H9 (cell line): Measurements from ENCODE around the gene KIFC3. TPM values are rescaled to one million over a fixed set of nuclear protein-coding genes. Genes with fewer than 3 reads are reported as not detected.

Experiments
- DNase-seq: peaks from one replicate; pipeline ENCODE4 v3.0.0-alpha.2; 2017
- H2AFZ ChIP-seq: one replicate; pipeline ENCODE4 v1.6.1; 2013; ENCODE audit warnings: mild to moderate bottlenecking, low read length, control low read depth, moderate library complexity
- H2AK5ac ChIP-seq: 2 replicates; pipeline ENCODE4 v1.6.1; 2013; ENCODE audit warnings: low read length, control low read depth, mixed read lengths; ENCODE audit not compliant: insufficient read length
- H2BK120ac ChIP-seq: one replicate; pipeline ENCODE4 v1.6.1; 2013; ENCODE audit warnings: low read depth, mild to moderate bottlenecking, low read length, control low read depth, inconsistent platforms; ENCODE audit not compliant: poor library complexity, severe bottlenecking
- H2BK12ac ChIP-seq: 2 replicates; pipeline ENCODE4 v1.6.1; 2013; ENCODE audit warnings: low read length, control low read depth, mixed read lengths, low read depth; ENCODE audit not compliant: insufficient read length
- H2BK15ac ChIP-seq: 2 replicates; pipeline ENCODE4 v1.6.1; 2013; ENCODE audit warnings: low read depth, low read length, control low read depth
- H2BK20ac ChIP-seq: one replicate; pipeline ENCODE4 v1.6.1; 2013; ENCODE audit warnings: low read depth, mild to moderate bottlenecking, low read length, control low read depth, inconsistent platforms; ENCODE audit not compliant: poor library complexity, severe bottlenecking
- H2BK5ac ChIP-seq: 2 replicates; pipeline ENCODE4 v1.6.1; 2013; ENCODE audit warnings: low read length, control low read depth, mixed read lengths; ENCODE audit not compliant: insufficient read length
- H3K14ac ChIP-seq: 2 replicates; pipeline ENCODE4 v1.6.1; 2013; ENCODE audit warnings: low read length, control low read depth; ENCODE audit not compliant: insufficient read depth
- H3K18ac ChIP-seq: 2 replicates; pipeline ENCODE4 v1.6.1; 2013; ENCODE audit warnings: low read depth, mild to moderate bottlenecking, mixed read lengths, low read length, control low read depth; ENCODE audit not compliant: insufficient read length
- H3K23ac ChIP-seq: 2 replicates; pipeline ENCODE4 v1.6.1; 2013; ENCODE audit warnings: low read length, control low read depth, mixed read lengths, low read depth; ENCODE audit not compliant: insufficient read length
- H3K23me2 ChIP-seq: 2 replicates; pipeline ENCODE4 v1.6.1; 2013; ENCODE audit warnings: low read depth, mild to moderate bottlenecking, mixed read lengths, low read length, control low read depth; ENCODE audit not compliant: insufficient read length, poor library complexity, severe bottlenecking
- H3K27ac ChIP-seq: 2 replicates; pipeline ENCODE4 v1.5.1; 2013; ENCODE audit warnings: low read length, control low read depth, mixed read lengths, low read depth; ENCODE audit not compliant: insufficient read length
- H3K27me3 ChIP-seq: 2 replicates; pipeline ENCODE4 v1.6.1; 2013; ENCODE audit warnings: low read length, control low read depth, inconsistent platforms; ENCODE audit not compliant: insufficient read depth
- H3K4ac ChIP-seq: 2 replicates; pipeline ENCODE4 v1.6.1; 2013; ENCODE audit warnings: low read depth, mild to moderate bottlenecking, control low read depth, inconsistent platforms, low read length, moderate library complexity
- H3K4me1 ChIP-seq: 2 replicates; pipeline ENCODE4 v1.6.1; 2013; ENCODE audit warnings: low read length, control low read depth, inconsistent platforms; ENCODE audit not compliant: insufficient read depth
- H3K4me2 ChIP-seq: 2 replicates; pipeline ENCODE4 v1.6.1; 2013; ENCODE audit warnings: low read length, control low read depth, mixed read lengths; ENCODE audit not compliant: insufficient read length, insufficient read depth
- H3K56ac ChIP-seq: 2 replicates; pipeline ENCODE4 v1.6.1; 2013; ENCODE audit warnings: low read depth, mild to moderate bottlenecking, mixed read lengths, low read length, control low read depth; ENCODE audit not compliant: insufficient read length
- H3K79me1 ChIP-seq: 2 replicates; pipeline ENCODE4 v1.6.1; 2013; ENCODE audit warnings: low read depth, mild to moderate bottlenecking, moderate library complexity, low read length, control low read depth, inconsistent platforms; ENCODE audit not compliant: insufficient read depth, poor library complexity, severe bottlenecking
- H3K79me2 ChIP-seq: 2 replicates; pipeline ENCODE4 v1.6.1; 2013; ENCODE audit warnings: low read length, control low read depth, inconsistent platforms; ENCODE audit not compliant: insufficient read depth
- H3K9ac ChIP-seq: 2 replicates; pipeline ENCODE4 v1.6.1; 2013; ENCODE audit warnings: low read length, control low read depth, mixed read lengths; ENCODE audit not compliant: insufficient read length; ENCODE audit errors: extremely low read depth
- H3K9me3 ChIP-seq: one replicate; pipeline ENCODE4 v1.6.1; 2013; ENCODE audit warnings: low read depth, low read length, inconsistent platforms; ENCODE audit not compliant: control insufficient read depth
- H3T11ph ChIP-seq: one replicate; pipeline ENCODE4 v1.6.1; 2013; ENCODE audit warnings: mild to moderate bottlenecking, low read length, control low read depth, inconsistent platforms
- H4K20me1 ChIP-seq: one replicate; pipeline ENCODE4 v1.6.1; 2013; ENCODE audit not compliant: control insufficient read depth, insufficient read length, insufficient read depth
- H4K5ac ChIP-seq: 2 replicates; pipeline ENCODE4 v1.6.1; 2013; ENCODE audit warnings: low read depth, mild to moderate bottlenecking, mixed read lengths, low read length, control low read depth; ENCODE audit not compliant: insufficient read length
- H4K8ac ChIP-seq: replicated peaks from 2 replicates; pipeline ENCODE4 v1.6.1; 2013; ENCODE audit warnings: low read length, control low read depth, mixed read lengths, low read depth; ENCODE audit not compliant: insufficient read length
- H4K91ac ChIP-seq: 2 replicates; pipeline ENCODE4 v1.6.1; 2013; ENCODE audit warnings: low read depth, mild to moderate bottlenecking, moderate library complexity, mixed read lengths, low read length, control low read depth; ENCODE audit not compliant: insufficient read length
- H3K27ac Mint-ChIP-seq, 3 experiments: 2 replicates in 2 of 3; 3 replicates in 1 of 3; pipeline ENCODE4 v1.8.0; 2020 to 2021; ENCODE audit warnings: mixed read lengths in 3 of 3, mild to moderate bottlenecking in 1 of 3, moderate library complexity in 1 of 3
- H3K27me3 Mint-ChIP-seq: 2 replicates; pipeline ENCODE4 v1.8.0; 2021; ENCODE audit warnings: low read depth, mild to moderate bottlenecking, moderate library complexity, mixed read lengths
- H3K36me3 Mint-ChIP-seq, 3 experiments: 2 replicates in 2 of 3; 3 replicates in 1 of 3; pipeline ENCODE4 v1.8.0; 2020 to 2021; ENCODE audit warnings: low read depth in 3 of 3, mixed read lengths in 3 of 3; ENCODE audit not compliant: insufficient read depth in 1 of 3
- H3K4me1 Mint-ChIP-seq, 2 experiments: 2 replicates each; pipeline ENCODE4 v1.8.0; 2020; ENCODE audit warnings: mixed read lengths in 2 of 2
- H3K4me3 Mint-ChIP-seq, 2 experiments: 2 replicates in 1 of 2; 3 replicates in 1 of 2; pipeline ENCODE4 v1.8.0; 2020 to 2021; ENCODE audit warnings: mild to moderate bottlenecking in 2 of 2, mixed read lengths in 2 of 2, moderate library complexity in 1 of 2
- H3K9me3 Mint-ChIP-seq, 2 experiments: 2 replicates in 1 of 2; 3 replicates in 1 of 2; pipeline ENCODE4 v1.8.0; 2020; ENCODE audit warnings: mild to moderate bottlenecking in 2 of 2, mixed read lengths in 2 of 2, moderate library complexity in 1 of 2
- CTCF ChIP-seq: fragments of 200-600 bp; sonication (generic); conservative IDR thresholded peaks from 3 replicates; pipeline ENCODE4 v1.8.0; 2021; ENCODE audit warnings: antibody characterized with exemption, mild to moderate bottlenecking
- WGBS: extraction: QIAGEN DNeasy Blood & Tissue Kit; methylation state at CpG from one replicate; pipeline ENCODE4 v1.1.7; 2013; ENCODE audit warnings: missing lambda C conversion rate, low lambda C conversion rate, mixed read lengths; ENCODE audit not compliant: insufficient read length; ENCODE audit errors: extremely low coverage; 5-methylcytosine and 5-hydroxymethylcytosine counted together
- total RNA-seq: library from RNA; stranded (reverse); gene quantifications from 2 replicates; pipeline ENCODE4 v1.2.1, GENCODE V29; 2021

The KIFC3 gene
- total RNA-seq, 1 experiment from 2014 or later = 5.0 TPM

GRCh38 chr16:57753448-57754353 is 48.6 kb downstream of the KIFC3 start:
- H3K27me3 Mint-ChIP-seq = no peaks in the 10 kb centered on the region
- no peak overlapping the region for H2BK120ac ChIP-seq
- H2AFZ ChIP-seq = no peak overlapping the region
- H3K36me3 Mint-ChIP-seq = peaks cover 0 to 29% (median 20%) of the 10 kb centered on the region in 3 experiments; a peak in 5 of 7 replicates
- H3K4me3 Mint-ChIP-seq = no peak overlapping the region
- H2BK15ac ChIP-seq = no peak overlapping the region
- H4K20me1 ChIP-seq = no peaks in the 10 kb centered on the region
- no peak overlapping the region for H4K5ac ChIP-seq
- no peak overlapping the region for H2BK20ac ChIP-seq
- H3K14ac ChIP-seq = no peak overlapping the region
- no peak overlapping the region for H3K23ac ChIP-seq
- no peak overlapping the region for H3T11ph ChIP-seq
- H2BK12ac ChIP-seq = no peak overlapping the region
- H3K9ac ChIP-seq = no peak overlapping the region
- no peak overlapping the region for H3K56ac ChIP-seq
- no peak overlapping the region for H3K4ac ChIP-seq
- H3K27ac Mint-ChIP-seq = peak overlapping the region in 2 of 3 experiments; percentile 48 to 63; a peak in 3 of 7 replicates
- H3K4me1 ChIP-seq = no peaks in the 10 kb centered on the region
- no peak overlapping the region for H2BK5ac ChIP-seq
- no peaks in the 10 kb centered on the region for H3K79me2 ChIP-seq
- H4K8ac ChIP-seq = no peak overlapping the region
- no peak overlapping the region for H3K27ac ChIP-seq
- no peak overlapping the region for H3K4me2 ChIP-seq
- no peaks in the 10 kb centered on the region for H3K27me3 ChIP-seq
- peak; percentile 17 for DNase-seq
- no peaks in the 10 kb centered on the region for H3K9me3 ChIP-seq
- no peaks in the 10 kb centered on the region for H3K23me2 ChIP-seq
- no peak for TF ChIP-seq CTCF
- no peak overlapping the region for H4K91ac ChIP-seq
- no peaks in the 10 kb centered on the region for H3K9me3 Mint-ChIP-seq
- H2AK5ac ChIP-seq = no peak overlapping the region
- no peaks in the 10 kb centered on the region for H3K4me1 Mint-ChIP-seq
- no peak overlapping the region for H3K18ac ChIP-seq
- no CpG with 5 or more reads among the region's 32 CpGs for whole genome bisulfite sequencing
- no peaks in the 10 kb centered on the region for H3K79me1 ChIP-seq
